ENCODE data around the gene RETN.

Gene RETN

GRCh38 chr19:7709932-7710460 is 41.1 kb downstream of the RETN start:
- no peak for DNase-seq

GRCh38 chr19:7710616-7711015 is 41.8 kb downstream of the RETN start:
- no peak for DNase-seq

- DNase-seq = no peak
Measured at GRCh38 chr19:7715671-7716070, 46.8 kb downstream of the RETN start.

- DNase-seq = no peak
Measured at GRCh38 chr19:7716762-7717161, 47.9 kb downstream of the RETN start.

GRCh38 chr19:7718668-7719067 is 49.8 kb downstream of the RETN start:
- no peak for DNase-seq
